Activated effector memory CD4-positive, alpha-beta T cell treated with Interleukin-2 at 50 U/mL for 16 hours (primary cell): Measurements from ENCODE around the gene EMB.
"Not testable (repeated sequence)": the region's sequence is repeated elsewhere in the genome, so short reads cannot be mapped to it uniquely, and the experiment has no call there.

Experiments used
- DNase-seq: peaks from one replicate; pipeline ENCODE4 v3.0.0-alpha.2; 2020

EMB gene

GRCh38 chr5:50421184-50421950, 19.7 kb downstream of the EMB start:
- not testable (repeated sequence) for DNase-seq

- no peak for DNase-seq
Observed at GRCh38 chr5:50420343-50420935, 20.6 kb downstream of the EMB start.

DNA sequence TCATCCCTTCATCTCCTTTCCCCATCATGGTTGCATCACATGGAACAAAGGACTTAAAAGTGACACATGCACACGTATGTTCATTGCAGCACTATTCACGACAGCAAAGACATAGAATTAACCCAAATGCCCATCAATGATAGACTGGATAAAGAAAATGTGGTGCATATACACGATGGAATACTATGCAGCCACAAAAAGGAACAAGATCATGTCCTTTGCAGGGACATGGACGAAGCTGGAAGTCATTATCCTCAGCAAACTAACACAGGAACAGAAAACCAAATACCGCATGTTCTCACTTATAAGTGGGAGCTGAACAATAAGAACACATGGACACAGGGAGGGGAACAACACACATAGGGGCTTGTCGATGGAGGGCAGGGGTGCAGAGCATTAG, 21.4 kb downstream of the EMB start:
- not testable (repeated sequence) for DNase-seq

GRCh38 chr5:50416637-50417036, 24.5 kb downstream of the EMB start:
- DNase-seq: not testable (repeated sequence)

- DNase-seq: no peak
Observed at GRCh38 chr5:50415912-50416311, 25.2 kb downstream of the EMB start.

DNA sequence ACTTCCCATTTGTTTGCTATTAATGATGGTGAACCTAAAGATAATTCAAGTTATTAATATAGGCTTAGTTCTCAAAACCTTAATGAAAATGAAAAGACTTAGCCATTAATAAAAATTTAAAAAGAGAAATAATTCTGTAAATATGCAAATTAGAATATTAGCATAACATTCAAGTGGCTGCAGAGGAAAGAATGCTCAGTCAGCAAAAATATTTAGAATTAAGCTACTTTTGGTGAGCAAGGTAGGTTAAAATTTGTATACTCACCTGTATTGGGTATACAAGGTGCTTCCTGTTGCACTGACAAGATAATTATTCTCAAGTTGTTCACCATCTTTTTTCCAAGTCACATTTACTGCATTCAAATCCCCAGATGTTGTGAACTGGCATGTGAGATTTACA, 30.2 kb downstream of the EMB start:
- DNase-seq: not testable (repeated sequence)

DNA sequence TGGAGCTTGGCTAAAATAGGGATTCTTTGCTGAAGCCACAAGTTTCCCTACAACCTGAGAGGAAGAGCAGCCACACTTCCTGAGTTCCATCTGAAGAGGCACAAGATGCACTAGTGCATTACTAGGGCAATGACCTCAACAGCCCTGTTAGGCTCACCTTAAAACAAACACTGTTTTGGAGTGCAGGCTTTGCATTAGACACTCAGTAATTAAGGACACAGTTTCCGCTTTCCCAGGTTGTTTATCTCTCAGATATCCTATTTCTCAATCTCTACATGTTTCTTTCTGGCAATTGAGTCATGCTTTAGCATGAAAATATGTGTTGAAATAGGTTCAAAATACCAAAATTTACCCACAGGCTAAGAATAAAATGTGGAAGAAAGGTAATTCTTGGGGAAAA, 34.2 kb downstream of the EMB start:
- no peak for DNase-seq

DNA sequence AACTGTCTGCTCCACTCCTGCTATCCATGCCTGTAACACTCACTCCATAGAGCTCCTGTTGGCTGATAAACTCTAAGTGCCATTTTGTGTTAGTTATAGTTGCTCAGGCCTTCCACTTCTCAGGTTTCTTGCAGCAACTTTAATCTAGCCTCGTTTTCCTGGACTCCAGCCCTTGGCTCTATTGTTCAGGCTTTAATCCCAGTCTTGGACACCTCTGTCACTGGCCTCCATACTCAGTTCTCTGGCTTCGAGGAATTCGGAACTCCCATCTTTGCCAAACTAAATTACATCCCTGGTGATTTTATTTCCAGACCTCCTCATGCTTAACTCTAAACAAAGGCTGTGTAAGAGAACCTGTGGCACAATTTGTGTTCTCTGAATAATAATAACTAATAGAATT, 39.8 kb downstream of the EMB start:
- DNase-seq: no peak

DNA sequence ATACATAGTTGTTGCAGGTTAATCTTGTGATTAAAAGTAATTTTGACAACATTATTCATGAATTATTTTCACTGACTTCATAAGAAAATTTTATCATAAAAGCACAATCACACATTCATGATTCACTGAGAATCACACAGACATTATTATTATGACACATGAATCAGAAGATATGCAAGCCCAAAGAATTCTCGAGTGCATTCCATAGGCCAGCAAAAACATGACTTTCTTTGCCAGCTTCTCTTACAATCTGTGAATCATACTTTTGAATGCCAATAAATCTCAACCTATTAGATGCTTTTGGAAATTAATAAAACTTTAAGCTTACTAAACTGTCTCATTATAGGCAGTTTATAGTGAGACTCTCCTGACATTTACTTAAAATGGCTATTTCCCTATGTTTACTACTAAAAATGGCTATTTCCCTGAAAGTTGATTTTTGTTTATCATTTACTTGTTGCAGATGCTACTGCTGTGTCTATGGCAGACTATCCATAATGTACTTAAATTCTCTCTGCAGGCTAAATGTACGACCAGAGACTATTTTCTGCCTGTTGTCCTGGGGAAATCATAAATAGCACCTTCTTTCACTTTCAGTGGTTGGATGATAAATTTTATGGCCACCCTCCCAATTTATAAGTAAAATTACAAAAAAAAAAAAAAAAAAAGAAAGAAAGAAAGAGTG, 47.0 kb downstream of the EMB start:
- not testable (repeated sequence) for DNase-seq

DNA sequence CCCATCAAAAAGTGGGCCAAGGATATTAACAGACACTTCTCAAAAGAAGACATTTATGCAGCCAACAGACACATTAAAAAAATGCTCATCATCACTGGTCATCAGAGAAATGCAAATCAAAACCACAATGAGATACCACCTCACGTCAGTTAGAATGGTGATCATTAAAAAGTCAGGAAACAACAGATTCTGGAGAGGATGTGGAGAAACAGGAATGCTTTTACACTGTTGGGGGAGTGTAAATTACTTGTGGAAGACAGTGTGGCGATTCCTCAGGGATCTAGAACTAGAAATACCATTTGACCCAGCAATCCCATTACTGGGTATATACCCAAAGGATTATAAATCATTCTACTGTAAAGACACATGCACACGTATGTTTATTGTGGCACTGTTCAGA, 48.8 kb downstream of the EMB start:
- not testable (repeated sequence) for DNase-seq

GRCh38 chr5:50384381-50384780, 56.7 kb downstream of the EMB start:
- not testable (repeated sequence) for DNase-seq

DNA sequence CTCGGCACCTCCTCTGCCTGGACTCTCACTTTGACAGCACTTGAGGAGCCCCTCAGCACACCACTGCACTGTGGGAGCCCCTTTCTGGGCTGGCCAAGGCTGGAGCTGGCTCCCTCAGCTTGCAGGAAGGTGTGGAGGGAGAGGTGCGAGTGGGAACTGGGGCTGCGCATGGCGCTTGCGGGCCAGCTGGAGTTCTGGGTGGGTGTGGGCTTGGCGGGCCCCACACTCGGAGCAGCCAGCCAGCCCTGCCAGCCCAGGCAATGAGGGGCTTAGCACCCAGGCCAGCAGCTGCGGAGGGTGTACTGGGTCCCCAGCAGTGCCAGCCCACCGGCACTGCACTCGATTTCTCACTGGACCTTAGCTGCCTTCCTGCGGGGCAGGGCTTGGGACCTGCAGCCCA, 64.4 kb downstream of the EMB start:
- not testable (repeated sequence) for DNase-seq

- not testable (repeated sequence) for DNase-seq
Observed at GRCh38 chr5:50369287-50370033, 71.6 kb downstream of the EMB start.

GRCh38 chr5:50365426-50366251, 75.4 kb downstream of the EMB start:
- DNase-seq: no peak

- DNase-seq: not testable (repeated sequence)
Observed at GRCh38 chr5:50364535-50365309, 76.4 kb downstream of the EMB start.

DNA sequence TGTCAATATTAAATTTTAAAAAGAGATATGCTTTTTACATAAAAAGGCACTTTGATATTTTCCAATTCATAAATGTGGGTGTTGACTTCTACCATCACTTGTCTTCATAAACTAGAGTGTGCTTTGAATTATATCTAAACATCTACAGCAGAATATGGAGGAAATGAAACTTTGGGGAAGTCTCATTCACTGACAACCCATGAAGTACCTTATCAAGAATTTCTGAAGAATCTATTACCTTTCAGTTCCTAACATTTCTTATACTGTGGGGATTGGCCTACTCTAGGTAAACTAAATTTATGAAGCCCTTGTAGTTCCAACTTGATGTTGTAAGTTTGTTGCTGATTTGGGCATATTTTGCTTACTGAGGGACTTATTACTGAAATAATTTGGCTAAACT, 81.9 kb downstream of the EMB start:
- DNase-seq: no peak

DNA sequence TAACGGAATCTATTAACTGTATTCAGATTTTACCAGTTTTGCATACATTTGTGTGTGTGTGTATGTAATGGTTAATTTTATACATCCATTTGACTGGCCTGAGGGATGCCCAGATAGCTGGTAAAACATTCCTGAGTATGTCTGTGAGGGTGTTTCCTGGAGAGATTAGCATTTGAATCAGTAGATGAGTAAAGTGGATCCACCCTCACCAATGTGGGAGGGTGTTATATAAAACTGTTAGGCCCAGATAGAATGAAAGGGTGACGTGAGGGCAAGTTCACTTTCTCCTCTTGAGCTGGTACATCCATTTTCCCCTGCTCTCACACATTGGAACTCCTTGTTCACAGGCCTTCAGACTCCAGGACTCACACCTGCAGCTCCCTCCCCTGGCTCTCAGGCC, 88.7 kb downstream of the EMB start:
- DNase-seq: no peak
